Measurements from ENCODE around the gene PCDHGB6. TPM values are rescaled to one million over a fixed set of nuclear protein-coding genes. Genes with fewer than 3 reads are reported as not detected.

The PCDHGB6 gene
- total RNA-seq, 1 experiment from 2014 or later: 6.0 TPM

GRCh38 chr5:141383345-141383744 is 24.5 kb upstream of the PCDHGB6 start:
- peaks cover 12 to 38% (median 26%) of the 10 kb centered on the region in 3 experiments; a peak in 6 of 7 replicates for H3K36me3 Mint-ChIP-seq (ENCODE audit: insufficient read depth in 1 of 3, low read depth in 3 of 3)
- WGBS (ENCODE audit: extremely low coverage, insufficient read length, low lambda C conversion rate): no CpG with 5 or more reads among the region's 21 CpGs

More at GRCh38 chr5:141383345-141383744, 24.5 kb upstream of the PCDHGB6 start:
- Histone ChIP-seq H2BK120ac (ENCODE audit: low read depth, low read length, poor library complexity, severe bottlenecking) (no peak overlapping the region), H3K9me3 (ENCODE audit: control insufficient read depth, low read depth, low read length) (peaks cover 25% of the 10 kb centered on the region), H3K27me3 (ENCODE audit: insufficient read depth, low read length) (no peaks in the 10 kb centered on the region), H2AFZ (ENCODE audit: low read length) (no peak overlapping the region), H3K18ac (ENCODE audit: insufficient read length, low read depth, low read length) (no peak overlapping the region), H3K56ac (ENCODE audit: insufficient read length, low read depth, low read length) (no peak overlapping the region), H3K4me1 (ENCODE audit: insufficient read depth, low read length) (0 out of 2 replicates have a peak, but pooled peaks cover under 1% of the 10 kb centered on the region), H3K23me2 (ENCODE audit: insufficient read length, low read depth, low read length, poor library complexity, severe bottlenecking) (no peaks in the 10 kb centered on the region), H4K91ac (ENCODE audit: insufficient read length, low read depth, low read length) (no peak overlapping the region), H3T11ph (ENCODE audit: low read length) (no peak overlapping the region), H3K79me2 (ENCODE audit: insufficient read depth, low read length) (no peaks in the 10 kb centered on the region), H2BK5ac (ENCODE audit: insufficient read length, low read length) (no peak overlapping the region), H4K20me1 (ENCODE audit: control insufficient read depth, insufficient read depth, insufficient read length) (no peaks in the 10 kb centered on the region), H3K23ac (ENCODE audit: insufficient read length, low read depth, low read length) (no peak overlapping the region), H3K14ac (ENCODE audit: insufficient read depth, low read length) (no peak overlapping the region), H2BK12ac (ENCODE audit: insufficient read length, low read depth, low read length) (no peak overlapping the region), H4K8ac (replicated peaks; ENCODE audit: insufficient read length, low read depth, low read length) (no peak overlapping the region), H3K4me2 (ENCODE audit: insufficient read depth, insufficient read length, low read length) (no peak overlapping the region), H2BK15ac (ENCODE audit: low read depth, low read length) (no peak overlapping the region), H3K4ac (ENCODE audit: low read depth, low read length) (no peak overlapping the region), H4K5ac (ENCODE audit: insufficient read length, low read depth, low read length) (no peak overlapping the region), H3K79me1 (ENCODE audit: insufficient read depth, low read depth, low read length, poor library complexity, severe bottlenecking) (no peaks in the 10 kb centered on the region), H3K27ac (ENCODE audit: insufficient read length, low read depth, low read length) (no peak overlapping the region), H2AK5ac (ENCODE audit: insufficient read length, low read length) (no peak overlapping the region), H3K9ac (ENCODE audit: extremely low read depth, insufficient read length, low read length) (no peak overlapping the region), H2BK20ac (ENCODE audit: low read depth, low read length, poor library complexity, severe bottlenecking) (no peak overlapping the region)
- DNase-seq: no peak
- H3K4me3 Mint-ChIP-seq: no peak overlapping the region
- no peaks in the 10 kb centered on the region for H3K4me1 Mint-ChIP-seq
- no peak overlapping the region for H3K27ac Mint-ChIP-seq
- H3K9me3 Mint-ChIP-seq: peaks cover 66 to 69% of the 10 kb centered on the region in 2 experiments
- no peak for TF ChIP-seq CTCF (conservative IDR thresholded peaks at IDR 0.05)
- H3K27me3 Mint-ChIP-seq (ENCODE audit: low read depth): peaks cover 7% of the 10 kb centered on the region; the same call in 1 of the 2 replicates
